Muscle layer of colon (tissue), 2 donors: ENCODE measurements around the gene CHID1.

ENCODE experiments used
- H3K27ac ChIP-seq: one replicate; pipeline ENCODE4 v1.7.0; 2013; ENCODE audit warnings: low read depth, mild to moderate bottlenecking, low read length, moderate library complexity
- H3K27me3 ChIP-seq, 2 donors: one replicate each; pipeline ENCODE4 v1.7.0; 2013; ENCODE audit warnings: low read length in 2 of 2, mild to moderate bottlenecking in 2 of 2; ENCODE audit not compliant: insufficient read depth in 2 of 2, control insufficient read depth in 1 of 2
- H3K36me3 ChIP-seq: one replicate; pipeline ENCODE4 v1.7.0; 2013; ENCODE audit warnings: mild to moderate bottlenecking, low read length; ENCODE audit not compliant: insufficient read depth
- H3K4me1 ChIP-seq: one replicate; pipeline ENCODE4 v1.7.0; 2013; ENCODE audit warnings: mild to moderate bottlenecking, low read length; ENCODE audit not compliant: insufficient read depth
- H3K4me3 ChIP-seq, 2 donors: one replicate each; pipeline ENCODE4 v1.7.0; 2013; ENCODE audit warnings: low read length in 2 of 2, low read depth in 1 of 2, mild to moderate bottlenecking in 1 of 2, moderate library complexity in 1 of 2
- H3K9ac ChIP-seq: one replicate; pipeline ENCODE4 v1.7.0; 2013; ENCODE audit warnings: low read length
- H3K9me3 ChIP-seq: one replicate; pipeline ENCODE4 v1.7.0; 2013; ENCODE audit warnings: mild to moderate bottlenecking, low read length
- donor health status: abdominal sarcoma.
- donor health status: Adenocarcinoma of cecum.

Gene CHID1

GRCh38 chr11:859394-860131 lies 51.0 kb downstream of the CHID1 start:
- Histone ChIP-seq H3K27ac (peak overlapping the region; percentile 90), H3K9ac (no peak overlapping the region), H3K4me3 (peak overlapping the region; percentile 29 to 53)

DNA sequence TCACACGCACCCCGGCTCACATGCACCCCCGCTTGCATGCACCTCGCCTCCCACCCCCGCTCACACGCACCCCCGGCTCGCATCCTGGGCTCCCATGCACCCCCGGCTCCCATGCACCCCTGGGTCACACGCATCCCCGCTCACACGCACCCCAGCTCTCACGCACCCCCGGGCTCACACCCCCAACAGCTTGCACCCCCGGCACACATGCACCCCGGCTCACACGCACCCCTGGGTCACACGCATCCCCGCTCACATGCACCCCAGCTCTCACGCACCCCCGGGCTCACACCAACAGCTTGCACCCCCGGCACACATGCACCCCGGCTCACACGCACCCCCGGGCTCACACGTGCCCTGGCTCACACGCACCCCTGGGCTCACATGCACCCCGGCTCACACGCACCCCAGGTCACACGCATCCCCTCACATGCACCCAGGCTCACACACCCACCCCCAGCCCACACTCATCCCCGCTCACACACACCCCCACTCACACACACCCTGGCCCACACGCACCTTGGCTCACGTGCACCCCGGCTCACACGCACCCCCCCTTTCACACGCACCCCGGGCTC lies 51.8 kb downstream of the CHID1 start:
- Histone ChIP-seq H3K36me3 (peaks cover 4% of the 10 kb centered on the region), H3K4me1 (peaks cover 19% of the 10 kb centered on the region), H3K9ac (no peak overlapping the region), H3K27me3 (peaks cover 0 to 4% of the 10 kb centered on the region in 2 donors), H3K27ac (no peak overlapping the region), H3K4me3 (peak overlapping the region in 1 of 2 donors; percentile 29), H3K9me3 (no peaks in the 10 kb centered on the region)

More at GRCh38 chr11:859394-860131, 51.0 kb downstream of the CHID1 start:
- peaks cover 19% of the 10 kb centered on the region for H3K4me1 ChIP-seq
- peaks cover 0 to 4% of the 10 kb centered on the region in 2 donors for H3K27me3 ChIP-seq
- peaks cover 4% of the 10 kb centered on the region for H3K36me3 ChIP-seq
- no peaks in the 10 kb centered on the region for H3K9me3 ChIP-seq

- Histone ChIP-seq H3K4me1 (peaks cover 19% of the 10 kb centered on the region), H3K27me3 (peaks cover 0 to 4% of the 10 kb centered on the region in 2 donors), H3K9me3 (no peaks in the 10 kb centered on the region), H3K36me3 (no peaks in the 10 kb centered on the region), H3K9ac (no peak overlapping the region), H3K27ac (no peak overlapping the region), H3K4me3 (no peak overlapping the region)
Observed at GRCh38 chr11:858053-858761, 52.4 kb downstream of the CHID1 start.

- Histone ChIP-seq H3K9me3 (no peaks in the 10 kb centered on the region), H3K4me3 (no peak overlapping the region), H3K4me1 (peaks cover 19% of the 10 kb centered on the region), H3K27me3 (no peaks in the 10 kb centered on the region), H3K36me3 (no peaks in the 10 kb centered on the region), H3K27ac (no peak overlapping the region), H3K9ac (no peak overlapping the region)
Observed at GRCh38 chr11:856397-856796, 54.2 kb downstream of the CHID1 start.

- Histone ChIP-seq H3K9ac (no peak overlapping the region), H3K27ac (no peak overlapping the region), H3K4me1 (peaks cover 18% of the 10 kb centered on the region), H3K27me3 (peaks cover 0 to under 1% of the 10 kb centered on the region in 2 donors), H3K36me3 (peaks cover 6% of the 10 kb centered on the region), H3K9me3 (no peaks in the 10 kb centered on the region), H3K4me3 (no peak overlapping the region)
Observed at GRCh38 chr11:855796-856195, 54.8 kb downstream of the CHID1 start.

DNA sequence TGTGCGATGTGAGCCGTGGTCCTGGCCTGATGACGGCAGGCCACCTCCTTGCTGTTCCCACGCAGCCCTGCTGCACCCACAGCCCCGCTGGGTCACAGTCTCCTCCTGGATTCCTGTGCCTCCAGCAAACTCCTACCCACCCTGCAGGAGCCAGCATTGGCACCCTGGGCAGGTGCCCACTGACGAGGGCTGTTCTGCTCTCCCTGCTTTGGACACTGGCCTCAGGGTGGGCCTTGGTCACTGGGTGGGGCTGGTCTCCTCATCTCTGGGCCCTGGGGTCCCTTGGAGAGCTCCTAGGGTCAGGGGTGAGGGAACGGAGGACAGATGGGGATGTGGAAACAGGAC lies 55.3 kb downstream of the CHID1 start:
- H3K4me3 ChIP-seq = no peak overlapping the region
- H3K9ac ChIP-seq = no peak overlapping the region
- peaks cover 6% of the 10 kb centered on the region for H3K36me3 ChIP-seq
- H3K27me3 ChIP-seq = peaks cover 0 to 5% of the 10 kb centered on the region in 2 donors
- peaks cover 13% of the 10 kb centered on the region for H3K4me1 ChIP-seq
- no peak overlapping the region for H3K27ac ChIP-seq
- no peaks in the 10 kb centered on the region for H3K9me3 ChIP-seq

- Histone ChIP-seq H3K4me3 (no peak overlapping the region), H3K9ac (no peak overlapping the region), H3K36me3 (peaks cover 6% of the 10 kb centered on the region), H3K27ac (no peak overlapping the region), H3K27me3 (peaks cover 0 to 9% of the 10 kb centered on the region in 2 donors), H3K9me3 (no peaks in the 10 kb centered on the region), H3K4me1 (peaks cover 8% of the 10 kb centered on the region)
Observed at GRCh38 chr11:854601-855329, 55.8 kb downstream of the CHID1 start.

DNA sequence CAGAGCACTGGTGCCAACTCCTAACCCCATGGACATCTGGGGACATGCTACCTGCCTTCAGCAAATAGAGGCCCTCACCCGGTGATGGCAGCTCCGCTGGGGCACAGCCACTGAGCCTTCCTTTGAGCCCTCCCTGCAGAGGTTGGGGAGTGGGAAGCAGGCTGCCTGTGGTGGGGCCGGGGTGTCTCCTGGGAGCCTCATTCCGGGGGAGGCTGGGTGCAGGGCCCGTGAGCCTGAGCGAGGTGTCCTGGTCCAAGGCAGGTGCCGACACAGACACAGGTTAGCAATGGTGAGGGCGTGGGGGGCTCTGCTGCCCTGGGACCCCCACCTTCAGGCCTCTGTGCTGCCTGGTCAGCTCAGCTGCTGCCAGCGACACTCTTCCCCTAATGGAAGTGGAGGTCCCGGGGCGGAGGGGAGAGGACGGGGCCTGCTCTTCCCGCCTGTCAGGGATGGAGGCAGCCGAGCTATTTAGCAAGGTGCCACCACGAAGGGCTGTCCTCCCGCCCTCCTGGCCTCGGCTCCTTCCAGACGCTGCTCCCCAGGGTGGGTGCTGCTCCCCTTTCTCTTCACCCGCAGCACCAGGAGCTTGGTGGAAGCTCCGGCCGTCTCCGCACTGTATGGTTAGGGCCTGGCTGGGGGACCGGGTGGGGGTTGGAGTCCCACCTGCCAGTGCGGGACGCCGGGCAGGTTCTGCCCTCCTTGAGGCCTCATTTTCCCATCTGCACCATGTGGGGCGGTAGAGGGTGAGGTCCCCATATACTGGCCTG lies 56.7 kb downstream of the CHID1 start:
- H3K9ac ChIP-seq = no peak overlapping the region
- H3K36me3 ChIP-seq = peaks cover 6% of the 10 kb centered on the region
- H3K9me3 ChIP-seq = no peaks in the 10 kb centered on the region
- no peak overlapping the region for H3K4me3 ChIP-seq
- H3K27ac ChIP-seq = no peak overlapping the region
- H3K27me3 ChIP-seq = peaks cover 0 to 14% of the 10 kb centered on the region in 2 donors
- peaks cover 5% of the 10 kb centered on the region for H3K4me1 ChIP-seq

DNA sequence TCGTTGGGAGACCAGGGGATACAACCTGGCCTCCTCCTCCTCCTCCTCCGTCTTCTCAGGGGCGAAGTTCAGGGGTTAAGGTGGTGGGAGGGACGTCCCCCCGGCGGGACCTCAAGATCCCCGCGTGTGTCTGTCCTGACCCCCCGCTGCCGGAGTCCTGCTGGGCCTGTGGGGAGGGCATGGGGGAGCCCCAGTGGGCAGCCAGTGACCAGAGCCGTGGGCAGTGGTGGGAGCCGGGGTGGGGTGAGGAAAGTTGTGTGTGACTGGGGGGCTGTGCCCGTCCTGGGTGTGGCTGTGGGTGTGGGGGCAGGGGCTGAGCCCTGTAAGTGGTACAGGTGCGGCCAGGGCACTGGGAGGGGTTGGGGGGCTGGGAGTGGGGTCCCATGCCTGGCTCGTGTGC lies 57.8 kb downstream of the CHID1 start:
- H3K27ac ChIP-seq = no peak overlapping the region
- H3K4me3 ChIP-seq = no peak overlapping the region
- no peaks in the 10 kb centered on the region for H3K9me3 ChIP-seq
- peaks cover 0 to 22% of the 10 kb centered on the region in 2 donors for H3K27me3 ChIP-seq
- H3K4me1 ChIP-seq = peaks cover 14% of the 10 kb centered on the region
- peaks cover 6% of the 10 kb centered on the region for H3K36me3 ChIP-seq
- H3K9ac ChIP-seq = no peak overlapping the region

GRCh38 chr11:850775-851763 lies 59.5 kb downstream of the CHID1 start:
- peaks cover 14% of the 10 kb centered on the region for H3K4me1 ChIP-seq
- no peak overlapping the region for H3K9ac ChIP-seq
- H3K9me3 ChIP-seq = no peaks in the 10 kb centered on the region
- H3K27ac ChIP-seq = no peak overlapping the region
- H3K4me3 ChIP-seq = no peak overlapping the region
- H3K36me3 ChIP-seq = peaks cover 6% of the 10 kb centered on the region
- peaks cover 0 to 23% of the 10 kb centered on the region in 2 donors for H3K27me3 ChIP-seq
